CD14-positive monocyte (primary cell): ENCODE measurements around the gene TMEM170A. TPM values are rescaled to one million over a fixed set of nuclear protein-coding genes. Genes with fewer than 3 reads are reported as not detected.

Experiments
- DNase-seq, 3 donors: peaks; one replicate each; pipeline ENCODE4 v3.0.0-alpha.2; 2011 to 2022
- H2AFZ ChIP-seq: 2 replicates; pipeline ENCODE4 v1.6.0; 2012; ENCODE audit warnings: mild to moderate bottlenecking, low read depth, low read length, inconsistent platforms; ENCODE audit not compliant: insufficient read depth, poor library complexity, severe bottlenecking
- H3K27ac ChIP-seq, 2 donors: 1 replicate in 1 of 2; 2 replicates in 1 of 2; pipeline ENCODE4 v1.5.1; 2012 to 2013; ENCODE audit warnings: low read length in 2 of 2, control low read depth in 1 of 2, inconsistent platforms in 1 of 2, low read depth in 1 of 2, mild to moderate bottlenecking in 1 of 2
- H3K27me3 ChIP-seq, 2 donors: one replicate each; pipeline versions ENCODE4 v1.6.0 to v1.6.1; 2011 to 2013; ENCODE audit warnings: low read length in 2 of 2; ENCODE audit not compliant: control insufficient read depth in 2 of 2, insufficient read depth in 2 of 2
- H3K36me3 ChIP-seq, 2 donors: replicated peaks in 1 of 2; 1 replicate in 1 of 2; 2 replicates in 1 of 2; pipeline versions ENCODE4 v1.5.1 to v1.6.1; 2012 to 2013; ENCODE audit warnings: low read length in 2 of 2, control low read depth in 1 of 2, inconsistent platforms in 1 of 2, mild to moderate bottlenecking in 1 of 2; ENCODE audit not compliant: insufficient read depth in 2 of 2, control insufficient read depth in 1 of 2
- H3K4me1 ChIP-seq, 2 donors: 1 replicate in 1 of 2; 2 replicates in 1 of 2; pipeline versions ENCODE4 v1.5.1 to v1.6.1; 2012 to 2013; ENCODE audit warnings: low read length in 2 of 2, control low read depth in 1 of 2, inconsistent platforms in 1 of 2, mild to moderate bottlenecking in 1 of 2, moderate library complexity in 1 of 2; ENCODE audit not compliant: insufficient read depth in 2 of 2, control insufficient read depth in 1 of 2
- H3K4me2 ChIP-seq: replicated peaks from 2 replicates; pipeline ENCODE3; 2012; ENCODE audit warnings: low read length, moderate library complexity, mild to moderate bottlenecking; ENCODE audit not compliant: poor library complexity, severe bottlenecking; ENCODE audit errors: extremely low read depth
- H3K4me3 ChIP-seq, 3 experiments: fragments of 200-600 bp in 1 of 3; sonication (generic) in 1 of 3; replicated peaks in 1 of 3; 1 replicate in 2 of 3; 2 replicates in 1 of 3; pipeline ENCODE4 v1.5.1; 2011 to 2013; ENCODE audit warnings: low read length in 3 of 3, mild to moderate bottlenecking in 3 of 3, control low read depth in 2 of 3, low read depth in 2 of 3, inconsistent platforms in 1 of 3, moderate library complexity in 1 of 3
- H3K79me2 ChIP-seq: 2 replicates; pipeline ENCODE4 v1.6.0; 2012; ENCODE audit warnings: mild to moderate bottlenecking, control low read depth, inconsistent platforms, low read length, moderate library complexity; ENCODE audit not compliant: insufficient read depth
- H3K9ac ChIP-seq: 2 replicates; pipeline ENCODE4 v1.6.0; 2017; ENCODE audit warnings: low read length, mild to moderate bottlenecking; ENCODE audit not compliant: insufficient read depth, poor library complexity, severe bottlenecking
- H3K9me3 ChIP-seq, 2 donors: replicated peaks in 1 of 2; 1 replicate in 1 of 2; 2 replicates in 1 of 2; pipeline versions ENCODE4 v1.5.1 to v1.6.1; 2012 to 2013; ENCODE audit warnings: low read length in 2 of 2, control low read depth in 1 of 2; ENCODE audit not compliant: control insufficient read depth in 1 of 2, insufficient read depth in 1 of 2
- H4K20me1 ChIP-seq: 2 replicates; pipeline ENCODE4 v1.6.0; 2012; ENCODE audit warnings: mild to moderate bottlenecking, low read length, control low read depth, moderate library complexity; ENCODE audit not compliant: insufficient read depth
- H3K27ac Mint-ChIP-seq, 7 donors: one replicate each; pipeline ENCODE4 v1.8.0; 2020; ENCODE audit warnings: mild to moderate bottlenecking in 7 of 7, mixed read lengths in 7 of 7, moderate library complexity in 6 of 7, inconsistent platforms in 2 of 7
- H3K27me3 Mint-ChIP-seq, 3 donors: one replicate each; pipeline ENCODE4 v1.8.0; 2021 to 2022; ENCODE audit warnings: low read depth in 3 of 3, mild to moderate bottlenecking in 3 of 3, mixed read lengths in 3 of 3, moderate library complexity in 3 of 3, inconsistent platforms in 1 of 3
- H3K36me3 Mint-ChIP-seq, 2 donors: one replicate each; pipeline ENCODE4 v1.8.0; 2020; ENCODE audit warnings: mixed read lengths in 2 of 2, inconsistent platforms in 1 of 2, mild to moderate bottlenecking in 1 of 2
- H3K4me1 Mint-ChIP-seq: one replicate; pipeline ENCODE4 v1.8.0; 2020; ENCODE audit warnings: mild to moderate bottlenecking, mixed read lengths
- H3K4me3 Mint-ChIP-seq, 2 donors: one replicate each; pipeline ENCODE4 v1.8.0; 2020; ENCODE audit warnings: mild to moderate bottlenecking in 2 of 2, mixed read lengths in 2 of 2, moderate library complexity in 1 of 2
- H3K9me3 Mint-ChIP-seq, 7 donors: one replicate each; pipeline ENCODE4 v1.8.0; 2020 to 2022; ENCODE audit warnings: mixed read lengths in 7 of 7, mild to moderate bottlenecking in 6 of 7, moderate library complexity in 6 of 7, inconsistent platforms in 2 of 7
- CTCF ChIP-seq: fragments of 200-600 bp; IDR thresholded peaks from one replicate; pipeline ENCODE4 v1.8.0; 2022; ENCODE audit warnings: antibody characterized with exemption, mild to moderate bottlenecking
- WGBS: methylation state at CpG from one replicate; pipeline ENCODE4 v1.1.5; 2013; ENCODE audit warnings: missing lambda C conversion rate; ENCODE audit not compliant: insufficient coverage; 5-methylcytosine and 5-hydroxymethylcytosine counted together
- intact Hi-C, 2 donors: fragments of 100-400 bp; cut with micrococcal nuclease; formaldehyde crosslinking; loops; one replicate each; pipeline versions ENCODE4 v1.15.0 to v1.15.1; 2023
- polyA plus RNA-seq, 3 donors: library from polyadenylated mRNA; depleted of rRNA in 1 of 3; unstranded in 2 of 3; stranded (reverse) in 1 of 3; fragments of 300-500 nt in 2 of 3; fragments of >200 nt in 1 of 3; fragmentation: Illumina TruSeq in 2 of 3; gene quantifications; 1 replicate in 2 of 3; 2 replicates in 1 of 3; pipeline ENCODE4 v1.2.3, GENCODE V29; 2012 to 2021

Gene TMEM170A
- polyA plus RNA-seq, 3 donors: 17.9 to 31.6 (median 25.4) TPM

DNA sequence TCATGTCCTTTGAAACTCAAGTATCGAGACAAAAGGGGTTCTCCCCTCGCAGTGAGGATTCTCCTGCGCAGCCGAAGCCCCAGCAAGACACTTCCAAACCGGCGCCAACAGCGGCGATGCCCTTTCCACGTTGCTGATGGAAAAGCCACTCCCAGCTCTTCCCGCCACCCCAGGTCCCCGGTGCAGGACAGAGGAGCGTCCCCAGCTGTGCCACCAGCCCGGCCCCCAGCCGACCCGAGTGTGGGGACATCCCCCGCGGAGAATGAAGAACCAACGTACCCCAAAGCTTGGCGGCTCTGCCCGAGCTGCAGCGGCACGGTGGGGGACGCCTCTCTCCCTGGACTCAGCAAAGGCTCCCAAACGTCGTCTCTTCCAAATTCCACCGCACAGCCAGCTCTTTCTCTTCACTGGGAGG, 30.2 kb upstream of the TMEM170A start:
- Histone ChIP-seq H3K4me1 (peaks cover 5 to 10% of the 10 kb centered on the region in 2 donors), H3K9ac (no peak overlapping the region), H3K27me3 (peaks cover 11 to 33% of the 10 kb centered on the region in 2 donors), H3K27ac (no peak overlapping the region), H3K9me3 (peaks cover 0 to 6% of the 10 kb centered on the region in 2 donors), H3K4me3 (peak overlapping the region in 1 of 3 experiments; percentile 53), H3K36me3 (no peaks in the 10 kb centered on the region), H2AFZ (peak overlapping the region; percentile 63), H3K79me2 (no peaks in the 10 kb centered on the region), H4K20me1 (no peaks in the 10 kb centered on the region), H3K4me2 (peak overlapping the region; percentile 55)
- 19% methylated on average over 26 of the region's 26 CpGs for WGBS
- Mint-ChIP-seq H3K27ac (no peak overlapping the region), H3K4me3 (peak overlapping the region; percentile 58 to 81), H3K36me3 (peaks cover 2 to 5% of the 10 kb centered on the region in 2 donors), H3K9me3 (peaks cover 0 to 3% (median 0%) of the 10 kb centered on the region in 7 donors), H3K4me1 (peaks cover 7% of the 10 kb centered on the region), H3K27me3 (peaks cover 27 to 50% (median 46%) of the 10 kb centered on the region in 3 donors)
- DNase-seq: no peak
- intact Hi-C loops: no loop called here
- TF ChIP-seq CTCF: no peak

GRCh38 chr16:75494184-75494583, 29.7 kb upstream of the TMEM170A start:
- Histone ChIP-seq H2AFZ (peak overlapping the region; percentile 63), H4K20me1 (no peaks in the 10 kb centered on the region), H3K79me2 (no peaks in the 10 kb centered on the region), H3K4me3 (no peak overlapping the region), H3K27ac (no peak overlapping the region), H3K9ac (no peak overlapping the region), H3K4me2 (no peak overlapping the region), H3K36me3 (no peaks in the 10 kb centered on the region), H3K4me1 (peaks cover 5 to 10% of the 10 kb centered on the region in 2 donors), H3K9me3 (peaks cover 0 to 6% of the 10 kb centered on the region in 2 donors), H3K27me3 (peaks cover 11 to 33% of the 10 kb centered on the region in 2 donors)
- no peak for DNase-seq
- Mint-ChIP-seq H3K4me1 (peaks cover 7% of the 10 kb centered on the region), H3K9me3 (peaks cover 0 to 3% (median 0%) of the 10 kb centered on the region in 7 donors), H3K27ac (no peak overlapping the region), H3K4me3 (peak overlapping the region in 1 of 2 donors; percentile 81), H3K27me3 (peaks cover 27 to 50% (median 46%) of the 10 kb centered on the region in 3 donors), H3K36me3 (peaks cover 2 to 5% of the 10 kb centered on the region in 2 donors)
- TF ChIP-seq CTCF: no peak
- intact Hi-C loops: no loop called here
- WGBS: 100% methylated on average over 3 of the region's 5 CpGs
